ENCODE data around the gene APRT.
"Not testable (repeated sequence)": the region's sequence is repeated elsewhere in the genome, so short reads cannot be mapped to it uniquely, and the experiment has no call there.

Gene APRT

GRCh38 chr16:88841521-88842307 is 30.0 kb upstream of the APRT start:
- no peak for DNase-seq

GRCh38 chr16:88840600-88841215 is 29.0 kb upstream of the APRT start:
- no peak for DNase-seq

- DNase-seq, result no peak
These were observed 28.2 kb upstream of the APRT start for GRCh38 chr16:88839745-88840599.

- DNase-seq, result no peak
These were observed 27.4 kb upstream of the APRT start for GRCh38 chr16:88839026-88839529.

GRCh38 chr16:88838566-88838965 is 26.8 kb upstream of the APRT start:
- DNase-seq, result no peak

GRCh38 chr16:88837806-88838205 is 26.1 kb upstream of the APRT start:
- DNase-seq, result no peak

- DNase-seq, result no peak
These were observed 25.1 kb upstream of the APRT start for GRCh38 chr16:88836791-88837190.

GRCh38 chr16:88835818-88836217 is 24.1 kb upstream of the APRT start:
- DNase-seq, result no peak

- no peak for DNase-seq
These were observed 23.7 kb upstream of the APRT start for GRCh38 chr16:88835383-88835782.

- no peak for DNase-seq
These were observed 22.9 kb upstream of the APRT start for GRCh38 chr16:88834670-88835069.

- DNase-seq, result no peak
These were observed 21.4 kb upstream of the APRT start for GRCh38 chr16:88833086-88833485.

- DNase-seq, result no peak
These were observed 20.1 kb upstream of the APRT start for GRCh38 chr16:88831838-88832237.

GRCh38 chr16:88830783-88831182 is 19.1 kb upstream of the APRT start:
- DNase-seq, result no peak

GRCh38 chr16:88830258-88830657 is 18.5 kb upstream of the APRT start:
- no peak for DNase-seq

GRCh38 chr16:88828711-88829110 is 17.0 kb upstream of the APRT start:
- DNase-seq, result no peak

- no peak for DNase-seq
These were observed 16.0 kb upstream of the APRT start for GRCh38 chr16:88827727-88828126.

GRCh38 chr16:88826070-88826840 is 14.5 kb upstream of the APRT start:
- no peak for DNase-seq

- DNase-seq, result no peak
These were observed 13.4 kb upstream of the APRT start for GRCh38 chr16:88825146-88825545.

GRCh38 chr16:88824256-88825077 is 12.7 kb upstream of the APRT start:
- no peak for DNase-seq

GRCh38 chr16:88823646-88824045 is 11.9 kb upstream of the APRT start:
- not testable (repeated sequence) for DNase-seq

GRCh38 chr16:88822281-88823040 is 10.7 kb upstream of the APRT start:
- no peak for DNase-seq
